HEK293T (cell line): ENCODE results near the gene NLGN2.

Source experiments
- CTCF ChIA-PET: fragments of 350-600 bp; formaldehyde crosslinking; extraction: SDS; loops from one replicate; lab custom pipeline; 2021; ENCODE audit warnings: antibody characterized with exemption, inconsistent platforms; lab: Yijun Ruan, JAX
- POLR2A ChIA-PET: fragments of 350-600 bp; formaldehyde crosslinking; extraction: SDS; loops from one replicate; lab custom pipeline; 2020; ENCODE audit warnings: antibody characterized with exemption, inconsistent platforms; lab: Yijun Ruan, JAX
- DNase-seq: peaks from one replicate; pipeline ENCODE4 v3.0.0; 2012; ENCODE audit warnings: mixed read lengths; ENCODE audit errors: extremely low spot score
- ARNT ChIP-seq: fragments of 450-650 bp; IDR thresholded peaks from 2 replicates; pipeline ENCODE4 v1.6.1; 2017; ENCODE audit warnings: mild to moderate bottlenecking
- BHLHE40 ChIP-seq: fragments of 450-650 bp; IDR thresholded peaks from 2 replicates; pipeline ENCODE4 v1.6.1; 2016; ENCODE audit warnings: mild to moderate bottlenecking, moderate library complexity, borderline replicate concordance
- CTBP1 ChIP-seq: fragments of 450-650 bp; IDR thresholded peaks from 2 replicates; pipeline ENCODE4 v1.6.1; 2016; ENCODE audit warnings: borderline replicate concordance
- ELF4 ChIP-seq: fragments of 450-650 bp; IDR thresholded peaks from 2 replicates; pipeline ENCODE4 v1.6.1; 2017; ENCODE audit warnings: antibody characterized with exemption
- FOXA1 ChIP-seq: fragments of 450-650 bp; IDR thresholded peaks from 2 replicates; pipeline ENCODE4 v1.6.1; 2016; ENCODE audit warnings: mild to moderate bottlenecking
- FOXK2 ChIP-seq: fragments of 450-650 bp; IDR thresholded peaks from 2 replicates; pipeline ENCODE4 v1.6.1; 2016; ENCODE audit warnings: mild to moderate bottlenecking
- FOXM1 ChIP-seq: fragments of 450-650 bp; IDR thresholded peaks from 2 replicates; pipeline ENCODE4 v1.6.1; 2017; ENCODE audit warnings: mild to moderate bottlenecking, borderline replicate concordance
- HDGF ChIP-seq: fragments of 450-650 bp; IDR thresholded peaks from 2 replicates; pipeline ENCODE4 v1.6.1; 2017; ENCODE audit warnings: antibody characterized with exemption, borderline replicate concordance
- L3MBTL2 ChIP-seq: fragments of 450-650 bp; conservative IDR thresholded peaks from 2 replicates; pipeline ENCODE4 v1.6.1; 2016; ENCODE audit warnings: mild to moderate bottlenecking
- LEF1 ChIP-seq: fragments of 450-650 bp; IDR thresholded peaks from 2 replicates; pipeline ENCODE4 v1.6.1; 2017; ENCODE audit warnings: mild to moderate bottlenecking, borderline replicate concordance
- NFRKB ChIP-seq: fragments of 450-650 bp; IDR thresholded peaks from 2 replicates; pipeline ENCODE4 v1.6.1; 2016; ENCODE audit warnings: mild to moderate bottlenecking, moderate library complexity
- PKNOX1 ChIP-seq: fragments of 450-650 bp; IDR thresholded peaks from 2 replicates; pipeline ENCODE4 v1.6.1; 2016
- SP1 ChIP-seq: fragments of 450-650 bp; IDR thresholded peaks from 2 replicates; pipeline ENCODE4 v1.6.1; 2017
- SUZ12 ChIP-seq: fragments of 450-650 bp; IDR thresholded peaks from 2 replicates; pipeline ENCODE4 v1.6.1; 2016; ENCODE audit warnings: mild to moderate bottlenecking
- TARDBP ChIP-seq: fragments of 450-650 bp; IDR thresholded peaks from 2 replicates; pipeline ENCODE4 v1.6.1; 2016
- ZNF384 ChIP-seq: fragments of 450-650 bp; IDR thresholded peaks from 2 replicates; pipeline ENCODE4 v1.6.1; 2016

Gene NLGN2

DNA sequence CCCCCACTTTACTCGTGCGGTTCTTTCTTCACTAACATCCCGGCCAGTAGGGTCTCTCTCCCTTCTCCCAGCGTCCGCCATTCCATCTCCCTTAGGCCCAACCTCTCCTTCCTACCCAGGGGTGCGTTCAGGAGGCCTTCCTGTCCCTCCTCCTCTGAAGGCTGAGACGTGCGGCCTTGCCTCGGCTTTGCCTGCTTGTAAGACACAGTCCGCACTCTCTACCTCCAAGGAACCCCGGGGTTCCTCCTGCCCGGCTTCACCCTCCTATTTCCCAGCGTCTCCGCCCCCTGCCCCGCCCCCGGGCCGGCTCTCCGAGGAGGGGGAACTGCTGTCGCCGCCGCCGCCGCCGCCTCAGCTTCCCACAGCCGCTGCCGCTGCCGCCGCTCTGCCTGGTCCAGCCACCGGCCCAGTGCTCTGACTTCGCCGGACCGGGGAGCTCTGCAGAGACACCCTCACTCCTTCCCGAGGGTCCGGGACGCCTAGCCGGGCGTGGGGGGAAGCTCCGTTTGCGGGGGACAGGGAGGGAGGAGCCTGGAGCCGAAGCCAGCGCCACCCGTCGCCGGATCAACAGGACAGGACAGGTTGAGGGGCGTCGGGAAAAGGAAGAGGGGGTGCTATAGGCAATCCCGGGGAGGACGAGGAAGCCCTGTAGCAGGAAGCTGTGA lies 30.4 kb downstream of the NLGN2 start:
- DNase-seq, result no peak
- POLR2A ChIA-PET, result interaction anchor here (1.2 to 7.5 kb wide), 3 partner anchors 40 to 112 kb away, joined by 3 to 55 read pairs (median 24); partner anchors contain the start of genes POLR2A, SLC35G6 and ZBTB4
- CTCF ChIA-PET, result interaction anchor here (1.9 kb wide), 1 partner anchor 123 kb away, joined by 7 read pairs; the partner anchor contains the start of gene SENP3
- TF ChIP-seq SUZ12 (no peak), ARNT (no peak), FOXA1 (no peak), CTBP1 (no peak), PKNOX1 (no peak), L3MBTL2 (no peak), LEF1 (no peak), ZNF384 (no peak), SP1 (no peak), FOXM1 (no peak), TARDBP (no peak), NFRKB (no peak), HDGF (no peak), ELF4 (no peak), FOXK2 (no peak), BHLHE40 (no peak)

DNA sequence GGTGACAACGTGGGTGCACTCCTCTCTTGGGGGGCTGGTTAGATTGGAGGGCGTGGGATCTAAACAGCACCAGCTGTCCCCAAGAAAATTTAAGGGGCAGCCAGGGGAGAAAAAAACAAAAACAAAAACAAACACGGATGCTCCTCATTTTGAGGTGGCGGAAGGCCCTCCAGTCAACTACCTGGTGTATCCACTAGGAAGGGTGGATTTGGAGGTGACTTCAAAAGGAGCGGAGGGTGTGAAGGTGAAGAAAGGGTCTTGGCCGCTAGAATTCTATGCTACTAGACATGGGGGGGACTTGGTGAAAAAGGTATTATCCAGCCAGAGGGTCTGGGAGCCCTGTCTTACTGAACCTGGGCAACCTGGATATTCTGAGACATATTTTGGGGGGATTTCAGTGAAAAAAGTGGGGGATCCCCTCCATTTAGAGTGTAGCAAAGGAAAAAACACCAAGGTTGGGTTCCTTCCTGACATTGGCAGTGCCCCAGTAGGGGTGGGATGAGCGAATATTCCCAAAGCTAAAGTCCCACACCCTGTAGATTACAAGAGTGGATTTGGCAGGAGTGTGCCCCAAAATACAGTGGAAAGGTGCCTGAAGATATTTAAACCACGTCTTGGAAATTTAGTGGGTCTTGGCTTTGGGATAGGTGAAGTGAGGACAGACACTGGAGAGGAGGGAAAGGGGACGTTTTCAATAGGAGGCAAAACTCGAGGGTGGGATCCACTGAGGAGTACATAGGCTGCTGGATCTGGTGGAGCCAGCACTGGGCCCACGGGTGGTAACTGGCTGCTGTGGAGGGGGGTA lies 31.2 kb downstream of the NLGN2 start:
- TF ChIP-seq TARDBP, result no peak
- TF ChIP-seq SP1, result no peak
- no peak for TF ChIP-seq ARNT
- no peak for TF ChIP-seq ELF4
- TF ChIP-seq SUZ12, result no peak
- no peak for TF ChIP-seq ZNF384
- no peak for TF ChIP-seq FOXA1
- TF ChIP-seq LEF1, result no peak
- no peak for TF ChIP-seq PKNOX1
- TF ChIP-seq L3MBTL2, result no peak
- TF ChIP-seq NFRKB, result no peak
- no peak for TF ChIP-seq FOXM1
- no peak for TF ChIP-seq FOXK2
- TF ChIP-seq BHLHE40, result no peak
- TF ChIP-seq CTBP1, result no peak
- TF ChIP-seq HDGF, result no peak
- CTCF ChIA-PET, result interaction anchor here (0.6 to 1.9 kb wide), 3 partner anchors 83 to 122 kb away, joined by 4 to 7 read pairs (median 4); partner anchors contain the start of gene SENP3
- no peak for DNase-seq
- POLR2A ChIA-PET, result interaction anchor here (1.2 to 7.5 kb wide), 3 partner anchors 39 to 111 kb away, joined by 3 to 55 read pairs (median 24); partner anchors contain the start of genes POLR2A, SLC35G6 and ZBTB4

- ChIA-PET POLR2A (interaction anchor here (2.2 to 7.5 kb wide), 4 partner anchors 36 to 121 kb away, joined by 7 to 55 read pairs (median 24); partner anchors contain the start of genes POLR2A, SLC35G6, TMEM256 and ZBTB4), CTCF (interaction anchor here (0.6 to 1.0 kb wide), 2 partner anchors 83 to 121 kb away, joined by 4 read pairs; no protein-coding TSS in a partner anchor)
These were observed 31.9 kb downstream of the NLGN2 start, which contains the start of gene FGF11 for GRCh38 chr17:7439462-7440112. TSS of gene FGF11 (plus strand) at chr17:7439512. CDS start at chr17:7439621, 109 bp downstream.

DNA sequence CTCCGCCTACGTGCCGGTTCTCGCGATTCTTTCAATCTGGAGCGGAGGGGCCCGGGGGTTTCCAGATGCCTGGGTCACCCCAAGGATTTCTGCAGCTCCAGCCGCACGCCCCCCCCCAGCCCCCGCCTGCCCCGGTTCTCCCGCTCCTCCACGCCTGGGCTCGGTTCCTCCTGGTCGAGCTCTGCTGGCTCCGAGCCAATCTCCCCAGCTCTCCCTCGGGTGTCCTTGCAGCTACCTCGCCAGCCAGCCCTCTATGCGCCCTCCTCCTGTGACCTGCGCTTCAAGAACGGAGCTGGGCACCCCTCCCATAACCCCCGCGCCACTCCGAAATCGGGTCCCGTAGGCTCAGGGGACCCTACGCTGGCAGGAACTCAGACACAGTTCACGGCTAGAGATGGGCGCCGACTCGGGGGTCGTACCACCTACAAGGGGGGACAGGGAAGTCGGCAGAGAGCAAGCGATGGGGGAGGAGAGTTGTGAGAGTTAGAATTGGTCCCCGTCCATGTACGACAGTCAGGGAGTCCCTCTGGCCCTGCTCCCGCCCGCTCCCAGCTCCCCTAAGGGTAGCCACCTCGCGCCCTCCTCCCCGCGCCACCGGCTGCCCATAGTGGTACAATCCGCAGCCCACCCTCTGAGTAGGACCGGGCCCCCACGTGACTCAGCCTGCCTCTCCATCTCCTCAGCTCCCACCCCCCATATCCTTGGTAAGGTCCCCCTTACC lies 32.6 kb downstream of the NLGN2 start:
- ChIA-PET POLR2A (interaction anchor here (1.0 to 7.5 kb wide), 10 partner anchors 10 to 133 kb away, joined by 3 to 55 read pairs (median 6); partner anchors contain the start of genes POLR2A, SLC35G6, TMEM256 and ZBTB4), CTCF (interaction anchor here (0.9 to 1.0 kb wide), 2 partner anchors 84 to 85 kb away, joined by 3 to 4 read pairs; no protein-coding TSS in a partner anchor)
- DNase-seq, result peak; percentile 58
- TF ChIP-seq FOXM1 (peak; percentile 26; the same call in 1 of the 2 replicates), FOXK2 (no peak), L3MBTL2 (peak; percentile 16)

More at GRCh38 chr17:7439462-7440112, 31.9 kb downstream of the NLGN2 start, which contains the start of gene FGF11:
- no peak for TF ChIP-seq PKNOX1
- TF ChIP-seq ELF4, result no peak
- TF ChIP-seq LEF1, result no peak
- TF ChIP-seq FOXA1, result no peak
- TF ChIP-seq FOXK2, result no peak
- TF ChIP-seq SP1, result no peak
- no peak for TF ChIP-seq HDGF
- TF ChIP-seq SUZ12, result no peak
- no peak for TF ChIP-seq ARNT
- TF ChIP-seq TARDBP, result no peak
- TF ChIP-seq CTBP1, result no peak
- no peak for TF ChIP-seq L3MBTL2
- no peak for TF ChIP-seq ZNF384
- no peak for DNase-seq
